Measurements from ENCODE around the gene LUZP4. TPM values are rescaled to one million over a fixed set of nuclear protein-coding genes. Genes with fewer than 3 reads are reported as not detected.
"Not testable (repeated sequence)": the region's sequence is repeated elsewhere in the genome, so short reads cannot be mapped to it uniquely, and the experiment has no call there.

Gene LUZP4
- total RNA-seq, 3 donors from 2014 or later = not detected

- H3K36me3 Mint-ChIP-seq (ENCODE audit: insufficient read depth) = no peaks in the 10 kb centered on the region
- ATAC-seq (no peak), DNase-seq (no peak)
- H3K9me3 Mint-ChIP-seq = no peaks in the 10 kb centered on the region
- H3K4me1 Mint-ChIP-seq (ENCODE audit: low read depth) = no peaks in the 10 kb centered on the region
- H3K27me3 Mint-ChIP-seq (ENCODE audit: low read depth) = no peaks in the 10 kb centered on the region
- H3K4me3 Mint-ChIP-seq = no peak overlapping the region
Observed at GRCh38 chrX:115318139-115318538, 28.6 kb downstream of the LUZP4 start.

GRCh38 chrX:115322375-115322774 is 32.9 kb downstream of the LUZP4 start:
- H3K4me3 Mint-ChIP-seq = no peak overlapping the region
- DNase-seq (no peak), ATAC-seq (no peak)
- H3K27me3 Mint-ChIP-seq (ENCODE audit: low read depth) = no peaks in the 10 kb centered on the region
- no peaks in the 10 kb centered on the region for H3K9me3 Mint-ChIP-seq
- H3K4me1 Mint-ChIP-seq (ENCODE audit: low read depth) = no peaks in the 10 kb centered on the region
- H3K36me3 Mint-ChIP-seq (ENCODE audit: insufficient read depth) = no peaks in the 10 kb centered on the region

GRCh38 chrX:115324194-115324593 is 34.7 kb downstream of the LUZP4 start:
- H3K9me3 Mint-ChIP-seq = no peaks in the 10 kb centered on the region
- no peak overlapping the region for H3K4me3 Mint-ChIP-seq
- DNase-seq (no peak), ATAC-seq (no peak)
- H3K27me3 Mint-ChIP-seq (ENCODE audit: low read depth) = no peaks in the 10 kb centered on the region
- no peaks in the 10 kb centered on the region for H3K36me3 Mint-ChIP-seq (ENCODE audit: insufficient read depth)
- H3K4me1 Mint-ChIP-seq (ENCODE audit: low read depth) = no peaks in the 10 kb centered on the region

- DNase-seq; H3K4me3 Mint-ChIP-seq; H3K4me1 Mint-ChIP-seq (ENCODE audit: low read depth); H3K36me3 Mint-ChIP-seq (ENCODE audit: insufficient read depth); H3K9me3 Mint-ChIP-seq; ATAC-seq; H3K27me3 Mint-ChIP-seq (ENCODE audit: low read depth): not testable (repeated sequence)
Observed at GRCh38 chrX:115329282-115329681, 39.8 kb downstream of the LUZP4 start.

GRCh38 chrX:115330498-115331168 is 41.1 kb downstream of the LUZP4 start:
- no peaks in the 10 kb centered on the region for H3K4me1 Mint-ChIP-seq (ENCODE audit: low read depth)
- H3K36me3 Mint-ChIP-seq (ENCODE audit: insufficient read depth) = no peaks in the 10 kb centered on the region
- DNase-seq (no peak), ATAC-seq (no peak)
- H3K9me3 Mint-ChIP-seq = no peaks in the 10 kb centered on the region
- H3K4me3 Mint-ChIP-seq = no peak overlapping the region
- H3K27me3 Mint-ChIP-seq (ENCODE audit: low read depth) = peaks cover 2% of the 10 kb centered on the region

- Mint-ChIP-seq H3K4me3 (no peak overlapping the region), H3K27me3 (ENCODE audit: low read depth) (peaks cover 2% of the 10 kb centered on the region), H3K4me1 (ENCODE audit: low read depth) (no peaks in the 10 kb centered on the region), H3K36me3 (ENCODE audit: insufficient read depth) (no peaks in the 10 kb centered on the region), H3K9me3 (no peaks in the 10 kb centered on the region)
- DNase-seq (no peak), ATAC-seq (no peak)
Observed at GRCh38 chrX:115332832-115333231, 43.3 kb downstream of the LUZP4 start.

- H3K27me3 Mint-ChIP-seq (ENCODE audit: low read depth) = peaks cover 2% of the 10 kb centered on the region
- DNase-seq (no peak), ATAC-seq (no peak)
- no peaks in the 10 kb centered on the region for H3K9me3 Mint-ChIP-seq
- no peaks in the 10 kb centered on the region for H3K4me1 Mint-ChIP-seq (ENCODE audit: low read depth)
- no peaks in the 10 kb centered on the region for H3K36me3 Mint-ChIP-seq (ENCODE audit: insufficient read depth)
- no peak overlapping the region for H3K4me3 Mint-ChIP-seq
Observed at GRCh38 chrX:115333446-115333845, 43.9 kb downstream of the LUZP4 start.

GRCh38 chrX:115337491-115338144 is 48.1 kb downstream of the LUZP4 start:
- ATAC-seq = no peak
- Mint-ChIP-seq H3K4me1 (ENCODE audit: low read depth) (no peaks in the 10 kb centered on the region), H3K27me3 (ENCODE audit: low read depth) (no peaks in the 10 kb centered on the region), H3K36me3 (ENCODE audit: insufficient read depth) (no peaks in the 10 kb centered on the region), H3K4me3 (no peak overlapping the region), H3K9me3 (no peaks in the 10 kb centered on the region)
- no peak for DNase-seq

- DNase-seq (no peak), ATAC-seq (no peak)
- no peaks in the 10 kb centered on the region for H3K4me1 Mint-ChIP-seq (ENCODE audit: low read depth)
- no peaks in the 10 kb centered on the region for H3K36me3 Mint-ChIP-seq (ENCODE audit: insufficient read depth)
- H3K9me3 Mint-ChIP-seq = no peaks in the 10 kb centered on the region
- no peak overlapping the region for H3K4me3 Mint-ChIP-seq
- no peaks in the 10 kb centered on the region for H3K27me3 Mint-ChIP-seq (ENCODE audit: low read depth)
Observed at GRCh38 chrX:115339441-115340025, 50.0 kb downstream of the LUZP4 start.

GRCh38 chrX:115341421-115341820 is 51.9 kb downstream of the LUZP4 start:
- ATAC-seq (no peak), DNase-seq (no peak)
- H3K4me3 Mint-ChIP-seq = no peak overlapping the region
- no peaks in the 10 kb centered on the region for H3K36me3 Mint-ChIP-seq (ENCODE audit: insufficient read depth)
- H3K9me3 Mint-ChIP-seq = no peaks in the 10 kb centered on the region
- no peaks in the 10 kb centered on the region for H3K27me3 Mint-ChIP-seq (ENCODE audit: low read depth)
- no peaks in the 10 kb centered on the region for H3K4me1 Mint-ChIP-seq (ENCODE audit: low read depth)

- Mint-ChIP-seq H3K27me3 (ENCODE audit: low read depth) (no peaks in the 10 kb centered on the region), H3K4me3 (no peak overlapping the region), H3K36me3 (ENCODE audit: insufficient read depth) (no peaks in the 10 kb centered on the region), H3K9me3 (no peaks in the 10 kb centered on the region), H3K4me1 (ENCODE audit: low read depth) (no peaks in the 10 kb centered on the region)
- ATAC-seq (no peak), DNase-seq (no peak)
Observed at GRCh38 chrX:115344885-115345614, 55.5 kb downstream of the LUZP4 start.

GRCh38 chrX:115345615-115346014 is 56.1 kb downstream of the LUZP4 start:
- Mint-ChIP-seq H3K4me3 (no peak overlapping the region), H3K4me1 (ENCODE audit: low read depth) (no peaks in the 10 kb centered on the region), H3K36me3 (ENCODE audit: insufficient read depth) (no peaks in the 10 kb centered on the region), H3K27me3 (ENCODE audit: low read depth) (no peaks in the 10 kb centered on the region), H3K9me3 (no peaks in the 10 kb centered on the region)
- ATAC-seq (no peak), DNase-seq (no peak)

- not testable (repeated sequence) for H3K4me1 Mint-ChIP-seq (ENCODE audit: low read depth)
Observed at GRCh38 chrX:115346738-115347137, 57.2 kb downstream of the LUZP4 start.

GRCh38 chrX:115348446-115349225 is 59.1 kb downstream of the LUZP4 start:
- no peaks in the 10 kb centered on the region for H3K4me1 Mint-ChIP-seq (ENCODE audit: low read depth)
- ATAC-seq = no peak
- H3K4me3 Mint-ChIP-seq = no peak overlapping the region
- no peaks in the 10 kb centered on the region for H3K36me3 Mint-ChIP-seq (ENCODE audit: insufficient read depth)
- no peaks in the 10 kb centered on the region for H3K9me3 Mint-ChIP-seq
- no peak for DNase-seq
- H3K27me3 Mint-ChIP-seq (ENCODE audit: low read depth) = no peaks in the 10 kb centered on the region

More at GRCh38 chrX:115346738-115347137, 57.2 kb downstream of the LUZP4 start:
- not testable (repeated sequence) for H3K4me3 Mint-ChIP-seq; H3K36me3 Mint-ChIP-seq (ENCODE audit: insufficient read depth); ATAC-seq; H3K9me3 Mint-ChIP-seq; H3K27me3 Mint-ChIP-seq (ENCODE audit: low read depth); DNase-seq

Data from activated T-cell treated with anti-CD3 and anti-CD28 coated beads, Interleukin-2, amount 50 U/mL, for 4 hours (primary cell).